Measurements from ENCODE around the gene KEAP1.
A peak's percentile ranks its signal among the peaks of the same experiment; 100 is the strongest.
"Not testable (repeated sequence)": the region's sequence is repeated elsewhere in the genome, so short reads cannot be mapped to it uniquely, and the experiment has no call there.

KEAP1 gene

GRCh38 chr19:10503002-10503789 is at the start of gene KEAP1:
TSS of gene KEAP1 (minus strand) at chr19:10503356. CDS start at chr19:10500033, 3,323 bp downstream.
- no peak for DNase-seq

DNA sequence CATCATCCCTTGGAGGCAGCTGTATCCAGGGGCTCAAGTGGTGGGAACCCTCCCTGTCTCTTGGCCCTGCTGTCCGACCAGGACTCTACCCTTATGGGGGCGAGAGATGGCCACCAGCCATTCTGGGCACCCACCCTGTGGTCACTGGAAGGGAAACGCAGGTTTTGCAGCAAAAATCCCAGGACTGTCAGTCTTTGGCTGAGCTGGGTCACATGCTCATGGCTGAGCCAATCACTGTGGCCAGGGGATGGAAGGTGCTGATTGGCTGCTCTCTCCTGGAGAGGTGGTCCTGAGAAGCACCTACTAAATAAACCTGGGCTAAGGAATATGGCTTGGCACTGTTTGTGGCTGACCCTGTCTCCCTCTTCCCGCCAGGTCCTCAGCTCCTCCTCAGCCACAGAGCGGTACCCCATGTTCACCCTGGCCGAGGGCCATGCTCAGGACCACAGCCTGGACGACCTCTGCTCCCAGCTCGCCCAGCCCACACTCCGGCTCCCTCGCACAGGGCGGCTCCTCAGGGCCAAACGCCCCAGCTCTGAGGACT is 49.4 kb upstream of the KEAP1 start:
- peak; percentile 1 for DNase-seq

DNA sequence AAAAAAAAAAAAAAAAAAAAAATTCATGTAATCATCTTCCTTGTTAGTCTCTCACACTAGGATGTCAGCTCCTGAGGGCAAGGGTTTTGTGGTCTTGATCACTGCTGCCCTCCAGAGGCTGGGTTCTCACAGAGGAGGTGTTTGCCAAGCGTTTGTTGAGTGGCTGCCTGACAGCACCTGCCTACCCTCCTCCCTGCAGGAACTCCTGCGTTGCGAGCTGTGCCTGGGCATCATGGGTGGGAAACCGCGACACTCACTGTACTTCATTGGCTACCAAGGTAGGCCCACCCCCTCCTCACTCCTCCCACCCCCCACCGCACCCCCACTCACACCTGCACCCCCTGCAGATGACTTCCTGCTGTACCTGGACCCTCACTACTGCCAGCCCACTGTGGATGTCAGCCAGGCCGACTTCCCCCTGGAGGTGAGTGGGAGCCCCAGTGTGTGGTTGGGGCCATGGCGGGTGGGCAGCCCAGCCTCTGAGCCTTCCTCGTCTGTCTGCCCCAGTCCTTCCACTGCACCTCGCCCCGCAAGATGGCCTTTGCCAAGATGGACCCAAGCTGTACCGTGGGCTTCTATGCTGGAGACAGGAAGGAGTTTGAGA is 48.6 kb upstream of the KEAP1 start:
- DNase-seq, result peak; percentile 40

GRCh38 chr19:10551006-10551405 is 47.9 kb upstream of the KEAP1 start:
- DNase-seq, result not testable (repeated sequence)

- DNase-seq, result no peak
Observed at GRCh38 chr19:10550336-10550735, 47.2 kb upstream of the KEAP1 start.

DNA sequence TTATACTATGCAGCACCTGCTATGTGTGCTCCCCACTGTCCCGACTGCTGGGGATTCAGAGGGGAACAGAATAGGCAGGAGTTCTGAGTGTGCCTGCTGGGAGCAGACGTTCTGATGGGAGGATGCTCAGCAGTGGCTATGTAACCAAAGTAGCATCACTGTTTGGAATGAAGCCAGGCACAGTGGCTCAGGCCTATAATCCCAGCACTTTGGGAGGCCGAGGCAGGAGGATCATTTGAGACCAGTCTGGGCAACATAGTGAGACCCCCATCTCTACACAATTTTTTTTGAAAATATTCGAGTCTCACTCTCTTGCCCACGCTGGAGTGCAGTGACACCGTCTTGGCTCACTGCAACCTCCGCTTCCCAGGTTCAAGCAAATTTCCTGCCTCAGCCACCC is 46.6 kb upstream of the KEAP1 start:
- no peak for DNase-seq

- DNase-seq, result no peak
Observed at GRCh38 chr19:10548746-10549276, 45.7 kb upstream of the KEAP1 start.

GRCh38 chr19:10546817-10547216 is 43.7 kb upstream of the KEAP1 start:
- no peak for DNase-seq

DNA sequence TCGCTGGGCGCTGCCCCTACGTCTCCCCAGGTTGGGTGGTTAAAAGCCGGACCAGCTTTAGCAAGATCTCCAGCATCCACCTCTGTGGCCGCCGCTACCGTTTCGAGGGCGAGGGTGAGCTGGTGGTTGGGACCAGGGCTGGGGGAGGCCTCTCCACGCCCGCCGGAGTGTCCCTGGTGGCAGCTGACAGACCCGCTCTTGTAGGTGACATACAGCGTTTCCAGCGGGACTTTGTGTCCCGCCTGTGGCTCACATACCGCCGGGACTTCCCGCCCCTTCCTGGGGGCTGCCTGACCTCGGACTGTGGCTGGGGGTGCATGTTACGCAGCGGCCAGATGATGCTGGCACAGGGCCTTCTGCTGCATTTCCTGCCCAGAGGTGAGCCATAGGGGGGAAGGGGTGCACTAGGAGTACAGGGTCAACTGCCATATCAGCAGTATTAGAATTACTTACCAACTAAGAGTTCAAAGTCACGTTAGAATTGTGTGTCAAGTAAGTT is 41.6 kb upstream of the KEAP1 start:
- DNase-seq, result no peak

DNA sequence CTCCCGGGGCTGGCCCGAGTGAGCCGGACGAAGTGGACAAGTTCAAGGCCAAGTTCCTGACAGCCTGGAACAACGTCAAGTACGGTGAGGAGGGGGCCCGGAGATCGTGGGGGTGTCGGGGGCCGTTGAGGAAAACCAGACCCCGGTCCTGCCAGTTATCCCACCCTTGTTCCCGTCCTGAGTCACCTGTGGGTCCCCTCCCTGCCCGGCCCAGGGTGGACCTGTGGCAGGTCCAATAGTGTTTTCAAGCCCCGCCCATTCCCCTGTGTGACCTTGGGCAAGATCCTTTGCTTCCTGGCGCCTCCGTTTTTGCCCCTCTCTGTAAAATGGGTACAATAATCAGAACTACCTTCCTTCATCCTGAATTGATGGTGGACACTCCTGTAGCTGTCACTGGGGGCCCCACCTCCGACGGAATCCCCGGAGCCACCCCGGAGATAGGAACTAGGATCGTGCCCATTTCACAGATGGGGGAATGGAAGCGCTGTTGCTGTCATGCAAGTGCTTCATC is 41.1 kb upstream of the KEAP1 start:
- peak; percentile 7 for DNase-seq

GRCh38 chr19:10543420-10544241 is 40.5 kb upstream of the KEAP1 start, which contains the start of gene ATG4D:
TSS of gene ATG4D (plus strand) at chr19:10543904. CDS start at chr19:10544091, 187 bp downstream.
- DNase-seq, result peak; percentile 61

DNA sequence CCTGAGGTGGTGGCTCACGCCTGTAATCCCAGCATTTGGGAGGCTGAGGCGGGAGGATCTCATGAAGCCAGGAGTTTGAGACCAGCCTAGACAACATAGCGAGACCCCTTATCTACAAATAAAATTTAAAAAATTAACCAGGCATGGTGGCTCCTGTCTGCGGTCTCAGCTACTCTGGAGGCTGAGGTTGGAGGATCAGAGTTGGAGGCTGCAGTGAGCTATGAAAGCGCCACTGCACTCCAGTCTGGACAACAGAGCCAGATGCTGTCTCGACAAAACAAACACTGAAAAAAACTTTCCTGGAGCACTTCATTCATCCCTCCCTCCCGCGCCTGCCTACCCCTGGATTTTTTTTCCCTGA is 39.9 kb upstream of the KEAP1 start:
- DNase-seq, result no peak

GRCh38 chr19:10539016-10539415 is 35.9 kb upstream of the KEAP1 start:
- not testable (repeated sequence) for DNase-seq

DNA sequence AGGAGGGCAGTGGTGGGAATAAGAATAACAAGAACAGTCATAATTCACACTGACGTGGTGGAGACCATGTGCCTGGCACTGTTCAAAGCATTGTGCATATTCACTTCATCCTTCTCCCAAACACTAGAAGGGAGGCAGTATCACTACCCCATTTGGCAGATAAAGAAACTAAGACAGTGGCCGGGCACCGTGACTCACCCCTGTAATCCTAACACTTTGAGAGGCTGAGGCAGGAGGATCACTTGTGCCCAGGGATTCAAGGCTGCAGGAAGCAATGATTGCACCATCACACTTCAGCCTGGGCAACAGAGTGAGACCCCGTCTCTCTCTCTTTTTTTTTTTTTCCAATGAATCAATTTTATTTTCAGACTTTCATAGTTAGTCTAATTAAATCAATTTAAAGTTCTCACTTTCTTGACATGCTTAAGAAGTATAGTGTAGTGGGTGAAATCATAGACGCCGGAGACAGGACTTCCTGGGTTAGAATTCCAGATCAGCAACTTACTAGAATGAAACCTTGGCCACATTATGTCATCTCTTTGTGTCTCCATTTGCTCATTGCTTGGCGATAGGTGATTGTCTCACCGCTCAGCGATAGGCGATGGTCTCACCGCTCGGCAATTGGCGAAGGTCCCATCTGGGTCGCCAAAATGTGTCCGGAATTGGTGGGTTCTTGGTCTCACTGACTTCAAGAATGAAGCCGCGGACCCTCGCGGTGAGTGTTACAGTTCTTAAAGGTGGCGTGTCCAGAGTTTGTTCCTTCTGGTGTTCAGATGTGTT is 35.2 kb upstream of the KEAP1 start:
- no peak for DNase-seq

- DNase-seq, result no peak
Observed at GRCh38 chr19:10537668-10538067, 34.5 kb upstream of the KEAP1 start.

DNA sequence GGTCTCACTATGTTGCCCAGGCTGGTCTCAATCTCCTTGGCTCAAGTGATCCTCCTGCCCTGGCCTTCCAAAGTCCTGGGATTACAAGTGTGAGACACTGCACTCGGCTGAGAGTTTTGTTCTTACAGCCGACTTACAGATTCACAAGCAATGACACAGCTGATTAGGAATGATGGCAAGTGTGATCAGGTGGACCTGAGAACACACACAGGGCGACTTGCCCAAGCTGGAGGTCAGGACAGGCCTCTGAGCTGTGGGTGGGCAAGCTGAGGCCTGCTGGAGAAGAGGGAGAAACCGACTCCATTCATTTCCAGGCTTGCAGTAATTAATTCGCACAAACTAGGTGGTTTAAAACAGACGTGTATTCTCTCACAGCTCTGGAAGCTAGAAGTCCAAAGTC is 32.5 kb upstream of the KEAP1 start:
- DNase-seq, result no peak

- peak; percentile 65 for DNase-seq
Observed at GRCh38 chr19:10533646-10534386, 30.7 kb upstream of the KEAP1 start.

DNA sequence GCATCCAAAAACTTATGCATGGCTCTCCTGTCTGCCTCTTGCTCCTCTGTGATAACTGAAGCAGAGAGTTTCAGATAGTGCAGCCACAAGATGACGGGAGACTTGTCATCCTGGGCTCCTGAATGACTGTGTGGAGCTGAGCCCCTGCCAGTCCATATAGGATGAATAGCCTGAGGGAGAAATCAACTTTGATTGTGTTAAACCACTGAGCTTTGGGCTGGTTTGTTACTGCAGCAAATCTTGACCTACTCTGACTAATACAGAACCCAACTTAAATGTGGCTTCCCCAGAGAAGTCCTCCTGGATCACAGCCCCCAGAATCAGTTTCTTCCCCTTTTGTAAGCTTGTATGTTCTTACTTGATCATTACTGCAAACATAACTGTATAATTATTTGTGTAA is 29.3 kb upstream of the KEAP1 start:
- DNase-seq, result no peak

GRCh38 chr19:10526887-10527286 is 23.7 kb upstream of the KEAP1 start:
- not testable (repeated sequence) for DNase-seq

DNA sequence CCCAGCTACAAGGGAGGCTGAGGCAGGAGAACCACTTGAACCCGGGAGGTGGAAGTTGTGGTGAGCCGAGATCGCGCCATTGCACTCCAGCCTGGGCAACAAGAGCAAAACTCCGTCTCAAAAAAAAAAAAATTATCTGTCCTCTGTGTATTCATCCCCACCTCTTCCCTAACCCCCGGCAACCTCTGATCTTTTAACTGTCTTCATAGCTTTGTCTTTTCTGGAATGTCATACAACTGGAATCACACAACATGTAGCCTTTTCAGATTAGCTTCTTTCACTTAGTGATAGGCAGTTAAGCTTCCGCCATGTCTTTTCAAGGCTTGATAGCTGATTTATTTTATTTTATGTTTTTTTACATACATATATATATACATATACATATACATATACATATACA is 22.5 kb upstream of the KEAP1 start:
- DNase-seq, result no peak

DNA sequence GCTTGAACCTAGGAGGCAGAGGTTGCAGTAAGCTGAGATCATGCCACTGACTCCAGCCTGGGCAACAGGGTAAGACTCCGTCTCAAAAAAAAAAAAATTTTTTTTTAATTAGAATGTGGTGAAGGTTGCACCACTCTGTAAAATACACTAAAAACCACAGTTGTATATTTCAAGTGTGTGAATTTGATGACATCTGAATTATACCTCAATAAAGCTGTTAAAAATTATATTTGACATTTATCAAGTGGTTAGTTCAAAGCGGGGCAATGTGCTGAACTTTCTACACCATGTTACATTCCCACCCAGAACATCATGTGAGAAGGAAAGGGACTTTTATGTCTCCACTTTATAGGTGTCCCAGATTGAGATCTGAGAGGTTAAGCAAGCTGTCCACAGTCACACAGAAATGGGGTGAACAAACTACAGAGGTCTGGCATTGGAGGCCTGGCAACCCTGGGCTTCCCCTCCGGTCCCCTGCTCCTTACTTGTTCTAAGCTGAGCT is 20.0 kb upstream of the KEAP1 start:
- no peak for DNase-seq

All from HCEC 1CT (cell line).